Stromal cell of bone marrow (primary cell): Measurements from ENCODE around the gene PAFAH1B1.
A peak's percentile ranks its signal among the peaks of the same experiment; 100 is the strongest.
"Not testable (repeated sequence)": the region's sequence is repeated elsewhere in the genome, so short reads cannot be mapped to it uniquely, and the experiment has no call there.

Source experiments
- DNase-seq: peaks from one replicate; pipeline ENCODE4 v3.0.0-alpha.2; 2012; ENCODE audit warnings: low read depth

The PAFAH1B1 gene

GRCh38 chr17:2594722-2595599, 1.5 kb downstream of the PAFAH1B1 start:
- DNase-seq: no peak

- no peak for DNase-seq
These were observed 2.3 kb downstream of the PAFAH1B1 start for GRCh38 chr17:2595716-2596115.

DNA sequence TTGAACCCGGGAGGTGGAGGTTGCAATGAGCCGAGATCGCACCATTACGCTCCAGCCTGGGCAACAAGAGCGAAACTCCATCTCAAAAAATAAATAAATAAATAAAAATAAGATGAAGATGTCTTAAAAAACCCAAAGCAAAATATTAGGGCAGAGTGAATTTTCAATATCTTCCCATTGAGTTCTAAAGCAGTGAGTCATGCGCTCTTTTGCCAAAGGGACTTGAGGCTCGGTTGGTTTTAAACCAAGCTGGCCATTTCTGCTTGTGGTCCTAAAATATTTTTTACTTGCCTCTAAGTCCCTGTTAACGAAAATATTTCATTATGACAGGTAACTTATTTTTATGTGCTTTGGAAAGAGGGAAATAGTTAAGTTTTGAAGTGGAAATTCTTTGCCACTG, 4.7 kb downstream of the PAFAH1B1 start:
- peak; percentile 61 for DNase-seq

- no peak for DNase-seq
These were observed 9.2 kb downstream of the PAFAH1B1 start for GRCh38 chr17:2602597-2603017.

DNA sequence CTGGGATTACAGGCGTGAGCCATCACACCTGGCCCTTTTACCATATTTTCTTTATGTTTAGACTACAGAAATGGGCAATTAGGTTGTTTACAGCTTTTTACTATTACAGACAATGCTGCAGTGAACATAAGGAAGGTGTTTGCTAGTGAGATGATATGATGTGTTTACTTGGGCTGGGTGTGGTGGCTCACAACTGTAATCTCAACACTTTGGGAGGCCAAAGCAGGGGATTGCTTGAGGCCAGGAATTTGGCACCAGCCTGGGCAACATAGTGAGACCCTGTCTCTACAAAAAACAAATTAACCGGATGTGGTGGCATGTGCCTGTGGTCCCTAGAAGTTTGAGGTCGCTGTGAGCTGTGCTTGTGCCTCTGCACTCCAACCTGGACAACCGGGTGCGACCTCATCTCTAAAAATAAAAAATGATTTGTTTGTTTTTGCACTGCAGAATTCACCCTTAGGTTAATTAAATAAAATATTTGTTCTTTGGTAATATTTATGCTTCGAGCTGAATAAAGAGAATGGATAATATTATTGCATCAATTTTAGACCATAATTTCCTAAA, 15.0 kb downstream of the PAFAH1B1 start:
- DNase-seq: no peak

DNA sequence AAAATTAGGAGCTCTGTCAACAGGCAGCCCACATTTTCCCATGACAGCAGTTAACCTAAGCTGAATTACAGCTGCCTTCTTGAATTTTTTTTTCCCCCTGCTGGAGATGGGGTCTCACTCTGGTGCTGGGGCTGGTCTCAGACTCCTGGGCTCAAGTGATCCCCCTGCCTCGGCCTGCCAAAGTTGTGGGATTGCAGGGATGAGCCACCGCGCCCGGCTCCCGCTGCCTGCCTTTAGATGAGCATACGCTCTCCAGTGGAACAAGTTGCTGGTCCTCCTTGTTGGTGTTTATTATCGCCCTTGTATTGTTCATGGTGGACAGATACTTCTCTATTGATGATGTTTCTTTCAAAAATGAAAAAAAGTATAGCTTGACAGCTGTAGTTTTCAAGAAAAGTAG, 15.6 kb downstream of the PAFAH1B1 start:
- no peak for DNase-seq

DNA sequence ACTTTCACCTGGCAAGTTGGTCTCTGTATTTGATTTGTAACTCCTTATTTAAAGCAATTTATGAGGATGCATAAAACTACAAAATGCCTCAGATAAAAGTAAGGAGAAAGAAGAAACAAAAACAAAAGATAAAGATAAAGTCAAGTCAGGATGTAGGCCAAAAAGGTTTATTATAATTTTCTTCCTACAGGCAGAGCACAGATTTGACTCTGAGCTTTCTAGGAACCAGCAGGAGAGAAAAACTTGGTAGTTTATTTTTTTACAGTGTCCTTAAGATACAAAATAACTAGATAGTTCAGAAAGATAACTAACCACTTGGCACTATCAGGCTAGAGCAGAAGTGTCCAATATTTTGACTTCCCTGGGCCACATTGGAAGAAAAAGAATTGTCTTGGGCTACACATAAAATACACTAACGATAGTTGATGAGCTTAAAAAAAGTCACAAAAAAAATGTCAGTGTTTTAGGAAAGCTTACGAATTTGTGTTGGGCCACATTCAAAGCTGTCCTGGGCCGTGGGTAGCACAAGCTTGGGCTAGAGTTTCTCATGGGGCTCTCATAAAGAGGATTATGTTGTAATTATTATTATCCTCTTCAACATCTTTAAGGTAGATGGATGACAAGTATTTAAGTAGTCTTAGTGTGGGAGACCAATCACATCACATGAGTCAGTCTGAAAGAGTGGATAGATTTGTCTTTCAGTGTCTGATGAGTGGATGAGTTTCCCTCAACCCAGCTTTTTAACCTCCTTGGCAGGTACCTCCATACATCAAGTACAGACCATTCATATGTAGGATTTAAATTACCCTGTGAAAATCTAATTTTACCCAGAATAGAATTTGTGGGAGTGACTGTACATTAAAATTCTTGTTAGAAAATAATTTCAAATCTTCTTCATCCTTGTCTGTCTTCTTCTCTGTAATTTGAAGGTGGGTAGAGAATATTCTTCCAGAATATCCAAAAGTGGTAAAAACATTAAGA, 17.0 kb downstream of the PAFAH1B1 start:
- DNase-seq: no peak

DNA sequence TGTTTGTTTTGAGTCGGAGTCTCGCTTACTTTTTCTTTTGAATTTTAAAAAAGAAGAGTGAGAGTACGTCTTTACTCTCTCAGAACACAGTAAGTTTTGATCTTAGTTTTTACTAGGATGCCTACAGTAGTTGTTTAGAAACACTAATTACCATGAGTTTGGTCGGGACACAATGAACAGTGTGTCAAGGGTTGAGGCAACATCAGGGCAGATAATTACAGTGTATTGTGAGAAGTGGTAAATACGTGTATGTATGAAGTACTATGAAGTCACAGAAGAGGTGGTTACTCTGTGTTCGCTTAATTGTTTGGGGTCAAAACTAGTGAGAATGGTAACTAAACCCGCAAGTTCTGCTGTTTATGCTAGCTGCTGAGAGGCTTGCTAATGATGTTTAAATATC, 18.2 kb downstream of the PAFAH1B1 start:
- no peak for DNase-seq

DNA sequence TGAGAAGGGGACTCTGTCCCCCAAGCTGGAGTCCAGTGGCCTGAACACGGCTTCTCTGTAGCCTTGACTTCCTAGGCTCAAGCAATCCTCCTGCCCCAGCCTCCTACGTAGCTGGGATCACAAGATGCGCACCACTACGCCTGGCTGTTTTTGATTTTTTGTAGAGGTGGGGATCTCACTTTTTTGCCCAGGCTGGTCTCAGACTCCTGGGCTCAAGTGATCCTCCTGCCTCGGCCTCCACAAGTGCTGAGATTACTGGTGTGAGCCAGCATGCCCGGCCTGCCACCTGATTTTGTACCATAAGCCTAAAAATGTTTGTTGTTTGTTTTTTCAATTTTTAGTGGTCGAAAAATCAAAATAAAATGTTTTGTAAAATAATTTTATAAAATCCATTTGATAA, 19.2 kb downstream of the PAFAH1B1 start:
- no peak for DNase-seq

GRCh38 chr17:2613089-2613808, 19.8 kb downstream of the PAFAH1B1 start:
- no peak for DNase-seq

DNA sequence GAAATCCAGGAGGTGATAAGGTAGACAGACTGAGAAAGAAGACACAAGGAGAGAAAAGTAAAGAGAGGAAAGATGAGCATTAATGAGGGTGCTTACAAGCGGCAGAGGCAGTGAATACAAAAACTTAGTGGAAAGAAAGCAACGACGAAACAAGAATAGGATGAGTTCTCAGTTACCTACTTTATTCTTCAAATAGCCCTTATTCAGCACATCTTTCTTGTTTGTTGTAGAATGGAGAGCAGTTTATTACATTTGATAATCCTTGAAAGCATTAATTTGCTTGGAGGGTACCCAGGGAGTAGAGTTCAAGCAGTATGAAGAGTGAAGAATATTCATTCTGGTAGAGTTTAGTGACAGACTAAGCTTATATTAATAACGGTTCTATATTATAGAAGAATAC, 22.4 kb downstream of the PAFAH1B1 start:
- no peak for DNase-seq

- DNase-seq: no peak
These were observed 27.8 kb downstream of the PAFAH1B1 start for GRCh38 chr17:2621241-2621640.

- DNase-seq: not testable (repeated sequence)
These were observed 28.5 kb downstream of the PAFAH1B1 start for GRCh38 chr17:2621951-2622405.

DNA sequence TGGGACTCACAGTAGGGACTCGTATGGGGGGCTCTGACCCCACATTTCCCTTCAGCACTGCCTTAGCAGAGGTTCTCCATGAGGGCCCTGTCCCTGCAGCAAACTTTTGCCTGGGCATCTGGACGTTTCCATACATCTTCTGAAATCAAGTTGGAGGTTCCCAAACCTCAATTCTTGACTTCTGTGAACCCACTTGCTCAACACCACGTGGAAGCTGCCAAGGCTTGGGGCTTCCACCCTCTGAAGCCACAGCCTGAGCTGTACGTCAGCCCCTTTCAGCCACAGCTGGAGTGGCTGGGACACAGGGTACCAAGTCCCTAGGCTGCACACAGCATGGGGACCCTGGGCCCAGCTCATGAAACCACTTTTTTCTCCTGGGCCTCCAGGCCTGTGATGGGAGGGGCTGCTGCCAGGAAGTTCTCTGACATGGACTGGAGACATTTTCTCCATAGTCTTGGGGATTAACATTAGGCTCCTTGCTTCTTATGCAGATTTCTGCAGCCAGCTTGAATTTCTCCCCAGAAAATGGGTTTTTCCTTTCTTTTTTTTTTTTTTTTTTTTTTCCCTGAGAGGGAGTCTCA, 29.4 kb downstream of the PAFAH1B1 start:
- not testable (repeated sequence) for DNase-seq

DNA sequence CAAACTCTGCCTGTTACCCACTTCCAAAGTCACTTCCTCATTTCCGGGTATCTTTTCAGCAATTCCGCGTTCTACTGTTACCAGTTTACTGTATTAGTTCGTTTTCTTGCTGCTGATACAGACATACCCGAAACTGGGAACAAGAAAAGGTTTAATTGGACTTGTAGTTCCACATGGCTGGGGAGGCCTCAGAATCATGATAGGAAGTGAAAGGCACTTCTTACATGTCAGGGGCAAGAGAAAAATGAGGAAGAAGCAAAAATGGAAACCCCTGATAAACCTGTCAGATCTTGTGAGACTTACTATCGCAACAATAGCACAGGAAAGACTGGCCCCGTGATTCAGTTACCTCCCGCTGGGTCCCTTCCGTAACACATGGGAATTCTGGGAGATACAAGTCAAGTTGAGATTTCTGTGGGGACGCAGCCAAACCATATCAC, 30.9 kb downstream of the PAFAH1B1 start:
- no peak for DNase-seq

- not testable (repeated sequence) for DNase-seq
These were observed 33.3 kb downstream of the PAFAH1B1 start for GRCh38 chr17:2626626-2627219.

GRCh38 chr17:2628922-2629321, 35.5 kb downstream of the PAFAH1B1 start:
- not testable (repeated sequence) for DNase-seq

DNA sequence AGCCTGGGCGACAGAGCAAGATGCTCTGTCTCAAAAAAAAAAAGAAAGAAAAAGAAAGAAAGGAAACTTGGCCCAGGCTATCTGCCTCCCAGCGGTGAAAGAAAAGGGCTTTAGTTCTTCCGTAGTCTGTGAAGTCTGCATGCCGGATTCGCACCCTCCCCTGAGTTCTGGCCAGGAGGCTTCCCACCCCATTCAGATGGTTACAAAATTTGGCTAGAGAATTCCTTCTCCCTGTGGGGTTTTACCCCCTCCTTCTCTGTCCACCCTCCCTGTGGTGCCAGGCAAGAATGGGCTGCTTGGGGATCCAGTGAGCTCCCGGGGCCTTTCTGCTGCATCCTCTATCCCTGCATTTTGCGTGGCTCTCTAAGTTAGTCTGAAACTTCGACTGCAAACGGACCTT, 37.8 kb downstream of the PAFAH1B1 start:
- no peak for DNase-seq

DNA sequence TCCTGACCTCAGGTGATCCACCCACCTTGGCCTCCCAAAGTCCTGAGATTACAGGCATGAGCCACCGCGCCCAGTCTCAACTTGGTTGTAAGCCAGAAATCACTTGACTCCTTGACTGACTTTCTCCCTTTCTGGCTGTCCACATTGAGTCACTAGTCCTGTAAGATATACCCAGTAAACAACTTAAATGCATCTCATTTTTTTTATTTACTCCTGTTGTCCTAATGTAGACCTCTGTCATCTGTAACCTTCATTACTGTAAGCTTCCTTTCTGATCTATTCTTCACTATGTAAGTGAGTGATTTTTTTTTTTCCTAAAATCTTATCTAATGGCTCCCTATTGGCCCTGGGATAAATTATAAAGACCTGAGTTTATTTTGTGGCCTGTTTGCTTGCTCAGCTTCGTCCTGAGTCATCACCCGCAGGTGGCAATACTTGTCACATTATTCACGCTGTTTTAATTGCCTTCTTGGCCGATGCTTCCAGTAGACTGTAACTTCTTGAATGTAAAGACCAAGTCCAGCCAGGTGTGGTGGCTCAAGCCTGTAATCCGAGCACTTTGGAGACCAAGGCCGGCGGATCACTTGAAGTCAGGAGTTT, 41.0 kb downstream of the PAFAH1B1 start:
- no peak for DNase-seq

DNA sequence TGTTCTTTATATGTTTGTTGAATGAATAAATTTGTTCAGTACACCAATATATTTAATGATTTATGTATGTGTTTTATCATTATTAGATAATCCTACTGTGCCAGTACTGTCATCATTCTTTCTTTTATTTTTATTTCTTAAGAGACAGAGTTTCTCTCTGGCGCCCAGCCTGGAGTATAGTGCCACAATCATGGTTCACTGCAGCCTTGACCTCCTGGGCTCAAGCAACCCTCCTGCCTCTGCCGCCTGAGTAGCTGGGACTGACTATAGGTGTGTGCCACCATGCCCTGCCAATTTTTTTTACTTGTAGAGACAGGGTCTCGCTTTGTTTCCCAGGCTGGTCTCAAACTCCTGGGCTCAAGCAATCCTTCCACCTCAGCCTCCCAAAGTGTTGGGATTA, 41.8 kb downstream of the PAFAH1B1 start:
- no peak for DNase-seq
